Forelimb muscle (tissue), 1 donor: ENCODE results near the gene MYLK. TPM values are rescaled to one million over a fixed set of nuclear protein-coding genes. Genes with fewer than 3 reads are reported as not detected.
A peak's percentile ranks its signal among the peaks of the same experiment; 100 is the strongest.

Experiments used
- DNase-seq: peaks from one replicate; pipeline ENCODE4 v3.0.0-alpha.2; 2013; ENCODE audit warnings: low read depth
- polyA plus RNA-seq: library from polyadenylated mRNA; unstranded; fragments of 120-200 nt; gene quantifications from one replicate; pipeline ENCODE4 v1.2.1, GENCODE V29; 2013; ENCODE audit not compliant: insufficient read length

MYLK gene
- polyA plus RNA-seq, 1 donor = 22.3 TPM

DNA sequence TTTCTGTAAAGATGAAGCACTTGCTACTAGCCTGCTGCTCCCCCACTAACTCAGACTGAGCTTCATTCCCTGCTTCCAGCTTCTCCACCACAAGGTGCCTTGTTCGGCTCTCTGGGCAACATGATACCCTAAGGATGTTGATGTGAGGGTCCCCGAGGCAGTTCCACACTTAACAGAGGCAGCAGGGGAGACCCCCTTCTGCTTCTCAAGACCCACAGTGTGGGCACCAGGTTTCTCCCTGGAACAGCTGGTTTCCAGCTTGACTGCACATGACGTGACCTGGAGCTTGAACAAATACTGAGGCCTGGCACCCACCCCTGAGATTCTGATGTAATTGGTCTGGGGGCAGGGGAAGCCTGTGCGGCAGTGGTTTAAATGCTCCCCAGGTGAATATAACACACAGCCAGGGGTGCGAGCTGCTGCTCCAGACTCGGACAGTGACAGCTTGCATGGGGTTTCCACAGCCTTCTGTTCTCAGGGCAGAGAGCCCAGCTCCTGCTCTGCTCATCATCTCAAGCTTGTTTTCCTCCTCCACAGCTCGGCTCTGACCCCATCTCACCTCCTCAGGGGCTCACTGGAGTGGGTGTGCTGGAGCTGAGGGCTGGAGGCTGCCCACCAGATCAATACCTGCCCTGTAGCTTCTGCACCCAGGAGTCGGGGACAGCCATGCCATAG is 204.3 kb downstream of the MYLK start:
- no peak for DNase-seq

- DNase-seq = no peak
These were observed 206.0 kb downstream of the MYLK start for GRCh38 chr3:123678108-123678511.

DNA sequence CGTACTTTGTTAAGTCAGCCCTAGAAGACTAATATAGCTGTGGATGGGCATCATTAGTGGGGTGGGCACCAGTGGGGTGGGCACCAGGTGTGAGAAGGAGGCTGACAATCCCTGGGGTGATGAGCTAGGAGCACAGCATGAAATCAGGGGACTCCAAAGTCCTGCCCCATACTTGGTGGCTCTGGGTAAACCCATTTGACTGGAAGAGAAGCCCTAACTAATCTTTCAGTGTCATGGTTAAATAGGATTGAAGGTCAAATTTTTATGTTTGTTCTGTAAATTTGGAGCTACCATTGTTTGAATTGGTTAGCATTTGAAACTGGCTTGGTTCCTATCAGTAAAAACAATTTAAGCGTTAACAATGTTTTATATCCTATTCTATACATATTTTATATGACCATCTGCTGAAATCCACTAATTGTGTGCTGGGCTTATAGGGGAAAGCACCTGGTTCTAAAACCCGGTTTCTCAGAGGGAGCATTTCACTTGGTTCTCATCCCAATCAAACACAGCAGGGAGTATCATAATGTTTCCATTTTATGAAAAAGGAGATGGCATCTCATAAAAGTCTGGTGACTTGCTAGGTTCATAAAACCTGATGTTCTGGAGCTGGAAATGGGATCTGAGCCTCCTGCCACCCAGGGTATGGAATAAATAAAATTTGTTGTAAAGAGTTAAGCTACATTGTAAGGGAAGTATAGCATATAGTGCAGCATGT is 211.5 kb downstream of the MYLK start:
- DNase-seq = no peak

GRCh38 chr3:123670743-123671142 is 213.4 kb downstream of the MYLK start:
- DNase-seq = no peak

GRCh38 chr3:123668906-123669305 is 215.2 kb downstream of the MYLK start:
- no peak for DNase-seq

DNA sequence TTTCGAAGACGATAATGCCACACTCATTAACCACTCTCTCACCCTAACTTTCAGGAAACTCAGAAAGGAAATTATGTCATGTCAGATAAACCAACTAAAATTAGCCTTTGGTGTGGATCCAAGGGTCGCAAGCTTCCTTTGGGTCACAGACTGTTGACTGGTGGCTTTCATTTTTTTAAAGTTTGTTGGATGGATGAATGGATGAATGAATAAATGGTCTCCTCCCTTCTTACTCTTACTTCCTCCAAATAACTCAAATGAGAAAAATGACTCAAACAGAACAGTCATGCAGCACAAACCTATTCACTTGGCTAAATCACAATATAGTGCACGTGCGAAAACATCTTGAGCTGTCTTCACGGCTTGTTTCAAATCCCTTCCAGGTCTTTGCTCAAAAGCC is 216.3 kb downstream of the MYLK start:
- no peak for DNase-seq

DNA sequence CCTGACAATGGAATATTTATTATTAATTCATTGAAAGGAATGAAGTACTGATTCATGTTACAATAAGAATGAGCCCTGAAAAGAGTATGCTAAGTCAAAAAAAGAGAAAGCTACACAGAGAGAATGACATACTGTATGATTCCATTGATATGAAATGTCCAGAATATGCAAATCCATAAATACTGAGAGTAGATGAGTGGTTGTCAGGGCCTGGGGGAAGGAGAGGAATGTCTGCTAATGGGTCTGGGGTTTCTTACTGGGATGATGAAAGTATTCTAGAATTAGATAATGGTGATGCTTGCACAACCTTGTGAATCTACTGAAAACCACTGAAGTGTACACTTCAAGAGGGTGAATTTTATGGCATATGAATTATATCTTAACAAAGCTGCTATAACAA is 219.4 kb downstream of the MYLK start:
- DNase-seq = no peak

DNA sequence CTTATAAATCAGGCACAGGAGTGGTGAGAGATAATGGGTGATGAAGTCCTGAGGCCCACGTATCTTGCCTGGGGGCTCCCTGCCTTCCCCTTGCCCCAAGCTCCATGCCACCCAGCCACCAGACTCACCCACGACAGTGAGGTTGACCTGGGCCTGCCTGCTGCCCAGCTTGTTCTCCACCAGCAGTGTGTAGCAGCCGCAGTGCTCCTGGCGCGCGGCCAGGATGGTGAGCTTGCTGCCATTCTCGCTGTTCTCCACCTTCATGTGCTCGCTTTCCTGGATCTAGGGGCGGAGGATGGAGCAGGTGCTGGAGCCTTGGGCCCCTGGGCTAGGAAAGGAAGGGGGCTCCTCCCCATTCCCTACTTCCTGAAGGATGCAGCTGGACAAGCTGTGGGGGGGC is 220.2 kb downstream of the MYLK start:
- no peak for DNase-seq

- DNase-seq = no peak
These were observed 222.2 kb downstream of the MYLK start for GRCh38 chr3:123661973-123662372.

GRCh38 chr3:123660900-123661299 is 223.2 kb downstream of the MYLK start:
- peak; percentile 54 for DNase-seq

DNA sequence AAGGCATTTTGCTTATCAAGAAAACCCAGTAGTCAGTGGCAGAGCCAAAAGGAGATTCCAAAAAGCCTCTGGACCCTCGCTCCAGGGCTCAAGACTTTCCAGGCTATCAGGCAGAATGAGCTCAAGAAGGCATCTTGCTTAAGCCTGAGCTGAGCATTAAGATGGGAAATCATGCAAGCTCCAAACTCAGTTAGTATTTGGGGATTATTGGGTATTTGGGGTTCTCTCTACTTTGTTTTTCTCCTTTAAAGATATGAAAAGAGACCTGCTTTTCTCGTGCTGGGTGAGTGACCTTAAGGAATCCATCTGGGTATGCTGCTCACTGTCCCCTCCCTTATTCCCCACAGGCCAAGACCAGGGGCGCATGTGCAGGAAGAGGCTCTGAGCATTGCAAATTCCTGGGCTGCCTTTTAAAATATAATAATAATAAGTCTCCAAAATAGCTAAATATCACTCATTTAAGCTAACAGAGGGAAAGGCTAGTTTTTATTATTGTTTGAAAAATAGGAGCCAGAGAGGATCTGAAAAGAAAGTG is 223.9 kb downstream of the MYLK start:
- no peak for DNase-seq

DNA sequence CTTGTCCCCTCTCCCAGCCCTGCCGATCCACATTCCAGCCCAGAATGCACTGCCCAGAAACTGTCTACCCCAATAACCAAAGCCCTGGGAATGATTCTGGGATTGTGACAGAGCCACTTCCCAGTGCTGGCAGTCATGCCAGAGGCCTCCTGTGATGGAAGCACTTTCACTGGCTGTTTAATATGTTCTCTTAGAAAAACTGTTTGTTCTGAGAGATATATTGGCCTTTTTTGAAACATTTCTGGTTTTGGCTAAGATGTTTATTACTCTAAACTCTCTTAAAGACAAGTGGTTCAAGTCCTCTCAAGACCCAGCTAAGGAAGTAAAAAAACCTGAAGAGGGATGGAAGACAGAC is 225.3 kb downstream of the MYLK start:
- DNase-seq = no peak

GRCh38 chr3:123658118-123658851 is 225.8 kb downstream of the MYLK start:
- no peak for DNase-seq

GRCh38 chr3:123657568-123657967 is 226.6 kb downstream of the MYLK start:
- no peak for DNase-seq

GRCh38 chr3:123657111-123657510 is 227.0 kb downstream of the MYLK start:
- no peak for DNase-seq

- DNase-seq = no peak
These were observed 227.4 kb downstream of the MYLK start for GRCh38 chr3:123656691-123657090.

DNA sequence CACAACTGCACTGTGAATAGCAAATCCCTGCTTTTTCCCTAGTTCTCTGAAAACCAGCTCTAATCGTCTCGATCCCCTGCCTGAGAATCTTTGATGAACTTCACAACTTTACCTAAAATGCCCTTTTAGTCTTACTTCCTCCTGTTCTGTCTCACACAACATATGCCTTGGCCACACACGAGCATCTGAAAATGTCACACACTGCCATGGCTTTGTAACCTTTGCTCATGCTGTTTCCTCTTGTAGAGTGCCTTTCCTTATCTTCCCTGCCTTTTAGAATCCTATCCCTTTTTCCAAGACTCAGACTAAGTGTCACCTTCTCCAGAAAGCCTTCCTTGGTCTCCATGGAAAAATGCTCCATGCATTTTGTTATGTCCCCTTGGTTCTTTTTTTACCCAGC is 227.9 kb downstream of the MYLK start:
- no peak for DNase-seq

DNA sequence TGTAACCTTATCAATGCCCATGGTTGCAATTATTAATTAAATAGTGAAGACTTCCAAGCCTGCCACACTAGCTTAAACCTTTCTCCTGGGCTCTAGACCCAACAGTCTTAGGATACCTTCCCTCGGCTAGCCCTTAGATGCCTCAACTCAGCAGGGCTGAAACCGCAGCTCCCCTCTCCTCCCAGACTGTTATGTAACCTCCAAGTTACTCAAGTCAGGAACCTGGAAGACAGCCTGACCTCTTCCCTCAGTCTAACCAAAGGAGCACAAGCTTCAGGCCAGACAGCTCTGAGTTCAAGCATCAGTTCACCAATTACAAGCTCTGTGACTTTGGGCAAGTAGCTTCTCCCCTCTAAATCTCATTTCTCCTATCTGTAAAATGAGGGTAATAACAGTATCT is 228.7 kb downstream of the MYLK start:
- no peak for DNase-seq

- no peak for DNase-seq
These were observed 230.9 kb downstream of the MYLK start for GRCh38 chr3:123653221-123653682.

- no peak for DNase-seq
These were observed 231.7 kb downstream of the MYLK start for GRCh38 chr3:123652342-123652984.

- no peak for DNase-seq
These were observed 232.4 kb downstream of the MYLK start for GRCh38 chr3:123651449-123652341.
